Kidney epithelial cell (primary cell): ENCODE results near the gene EHD4. TPM values are rescaled to one million over a fixed set of nuclear protein-coding genes. Genes with fewer than 3 reads are reported as not detected.

Experiments used
- DNase-seq: peaks from one replicate; pipeline ENCODE4 v3.0.0-alpha.2; 2010; ENCODE audit warnings: low read depth
- H3K27me3 ChIP-seq: 2 replicates; pipeline ENCODE4 v1.6.0; 2011; ENCODE audit warnings: low read length; ENCODE audit not compliant: control insufficient read depth, insufficient read depth
- H3K36me3 ChIP-seq: 2 replicates; pipeline ENCODE4 v1.5.1; 2011; ENCODE audit warnings: low read length; ENCODE audit not compliant: control insufficient read depth, insufficient read depth
- H3K4me3 ChIP-seq: 2 replicates; pipeline ENCODE4 v1.5.1; 2011; ENCODE audit warnings: low read depth, mild to moderate bottlenecking, control low read depth, low read length
- total RNA-seq: library from RNA; depleted of rRNA; stranded (reverse); fragments of >200 nt; gene quantifications from 2 replicates; pipeline ENCODE4 v1.2.3, GENCODE V29; 2015
- TF ChIP-seq, protein P1 (sequence below): IDR thresholded peaks from 2 replicates; pipeline ENCODE4 v1.5.1; 2011; ENCODE audit warnings: mild to moderate bottlenecking, moderate library complexity, low read length, control low read depth, inconsistent platforms; ENCODE audit not compliant: insufficient read depth, poor library complexity, severe bottlenecking

Gene EHD4
- total RNA-seq, 1 donor from 2014 or later, result 30.1 TPM

GRCh38 chr15:41979493-41980266 lies 7.3 kb upstream of the EHD4 start:
- DNase-seq, result no peak
- Histone ChIP-seq H3K36me3 (no peaks in the 10 kb centered on the region), H3K27me3 (no peaks in the 10 kb centered on the region), H3K4me3 (no peak overlapping the region)
- TF ChIP-seq, protein P1, sequence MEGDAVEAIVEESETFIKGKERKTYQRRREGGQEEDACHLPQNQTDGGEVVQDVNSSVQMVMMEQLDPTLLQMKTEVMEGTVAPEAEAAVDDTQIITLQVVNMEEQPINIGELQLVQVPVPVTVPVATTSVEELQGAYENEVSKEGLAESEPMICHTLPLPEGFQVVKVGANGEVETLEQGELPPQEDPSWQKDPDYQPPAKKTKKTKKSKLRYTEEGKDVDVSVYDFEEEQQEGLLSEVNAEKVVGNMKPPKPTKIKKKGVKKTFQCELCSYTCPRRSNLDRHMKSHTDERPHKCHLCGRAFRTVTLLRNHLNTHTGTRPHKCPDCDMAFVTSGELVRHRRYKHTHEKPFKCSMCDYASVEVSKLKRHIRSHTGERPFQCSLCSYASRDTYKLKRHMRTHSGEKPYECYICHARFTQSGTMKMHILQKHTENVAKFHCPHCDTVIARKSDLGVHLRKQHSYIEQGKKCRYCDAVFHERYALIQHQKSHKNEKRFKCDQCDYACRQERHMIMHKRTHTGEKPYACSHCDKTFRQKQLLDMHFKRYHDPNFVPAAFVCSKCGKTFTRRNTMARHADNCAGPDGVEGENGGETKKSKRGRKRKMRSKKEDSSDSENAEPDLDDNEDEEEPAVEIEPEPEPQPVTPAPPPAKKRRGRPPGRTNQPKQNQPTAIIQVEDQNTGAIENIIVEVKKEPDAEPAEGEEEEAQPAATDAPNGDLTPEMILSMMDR, result no peak

DNA sequence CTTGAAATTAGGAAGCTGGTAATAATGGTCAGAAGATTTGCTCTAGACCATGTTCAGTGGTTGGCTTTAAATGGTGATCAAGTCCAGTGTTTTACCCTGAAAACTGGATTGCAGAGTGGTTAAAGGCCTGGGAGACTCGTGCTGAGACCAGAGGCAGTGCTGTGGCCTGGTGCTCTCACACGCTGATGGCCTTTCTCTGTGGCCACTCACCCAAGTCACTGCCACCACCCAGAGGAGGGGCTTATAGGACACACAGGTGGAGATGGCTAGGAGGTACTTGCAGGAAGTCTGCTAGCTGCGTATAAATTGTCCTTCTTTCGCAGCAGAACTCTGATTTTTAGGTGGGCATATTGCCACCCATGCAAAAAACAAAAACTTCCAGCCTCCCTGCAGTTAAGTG lies 6.2 kb upstream of the EHD4 start:
- DNase-seq, result no peak
- H3K27me3 ChIP-seq, result no peaks in the 10 kb centered on the region
- no peak overlapping the region for H3K4me3 ChIP-seq
- H3K36me3 ChIP-seq, result no peaks in the 10 kb centered on the region
- TF ChIP-seq, protein P1, result no peak

DNA sequence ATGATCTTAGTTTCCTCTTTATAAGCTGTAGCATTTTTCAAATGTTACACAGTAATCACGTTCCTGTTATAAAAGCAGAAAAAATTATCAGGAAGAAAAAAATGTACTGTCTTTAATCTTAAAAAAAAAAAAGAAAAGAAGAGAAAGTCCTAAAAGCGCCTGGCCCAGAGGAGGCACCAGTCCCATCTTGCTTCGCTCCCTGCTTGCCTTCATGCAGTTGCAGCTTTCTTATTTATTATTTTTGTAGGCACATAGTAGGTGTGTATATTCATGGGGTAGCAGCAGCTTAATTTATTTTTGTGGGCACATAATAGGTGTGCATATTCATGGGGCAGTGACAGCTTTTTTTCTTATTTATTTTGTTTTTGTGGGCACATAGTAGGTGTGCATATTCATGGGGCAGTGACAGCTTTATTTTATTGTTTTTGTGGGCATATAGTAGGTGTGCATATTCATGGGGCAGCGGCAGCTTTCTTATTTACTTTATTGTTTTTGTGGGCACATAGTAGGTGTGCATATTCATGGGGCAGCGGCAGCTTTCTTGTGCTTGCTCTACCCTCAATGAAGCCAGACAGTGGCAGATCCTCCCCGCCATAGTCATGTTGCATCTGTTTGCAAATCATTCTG lies 5.5 kb upstream of the EHD4 start:
- Histone ChIP-seq H3K4me3 (no peak overlapping the region), H3K36me3 (no peaks in the 10 kb centered on the region), H3K27me3 (no peaks in the 10 kb centered on the region)
- TF ChIP-seq, protein P1, result no peak
- DNase-seq, result no peak

DNA sequence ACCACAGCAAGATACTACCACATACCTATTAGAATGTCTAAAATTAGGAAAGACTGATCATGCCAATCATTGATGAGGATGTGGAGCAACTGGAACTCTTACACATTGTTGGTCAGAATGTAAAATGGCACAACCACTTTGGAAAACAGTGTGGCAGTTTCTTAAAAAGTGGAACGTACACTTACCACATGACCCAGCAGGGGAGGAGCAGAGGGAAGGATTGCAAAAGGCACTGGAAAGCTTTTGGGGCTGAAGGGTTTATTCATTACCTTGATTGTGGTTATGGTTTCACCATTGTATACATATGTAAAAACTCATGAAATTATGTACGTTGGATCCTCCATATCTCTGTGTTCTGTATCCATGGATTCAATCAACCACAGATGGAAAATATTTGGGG lies 3.3 kb upstream of the EHD4 start:
- no peak for DNase-seq
- H3K27me3 ChIP-seq, result no peaks in the 10 kb centered on the region
- TF ChIP-seq, protein P1, result no peak
- H3K4me3 ChIP-seq, result no peak overlapping the region
- no peaks in the 10 kb centered on the region for H3K36me3 ChIP-seq

DNA sequence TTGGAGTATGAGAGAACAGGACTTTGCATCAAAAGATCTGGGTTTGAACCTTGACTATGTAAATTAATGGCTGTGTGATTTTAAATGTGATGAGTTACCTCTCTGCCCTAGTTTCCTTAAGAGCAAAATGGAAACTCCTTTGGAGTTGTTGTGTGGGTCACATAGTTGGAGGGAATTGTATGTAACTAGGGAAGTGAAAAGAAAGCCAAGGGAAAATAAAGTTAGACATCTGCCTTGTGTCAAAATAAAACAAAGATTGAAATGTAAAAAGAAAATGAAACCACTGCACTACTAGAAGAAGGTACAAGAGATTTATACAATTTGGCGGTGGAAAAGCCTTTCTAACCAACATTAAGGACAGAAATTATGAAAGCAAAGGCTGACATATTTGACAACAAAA lies 1.7 kb upstream of the EHD4 start:
- H3K36me3 ChIP-seq, result no peaks in the 10 kb centered on the region
- H3K4me3 ChIP-seq, result no peak overlapping the region
- no peaks in the 10 kb centered on the region for H3K27me3 ChIP-seq
- TF ChIP-seq, protein P1, result no peak
- no peak for DNase-seq
